CD14-positive monocyte (primary cell): ENCODE results near the gene DCAKD. TPM values are rescaled to one million over a fixed set of nuclear protein-coding genes. Genes with fewer than 3 reads are reported as not detected.

Source experiments
- DNase-seq, 3 donors: peaks; one replicate each; pipeline ENCODE4 v3.0.0-alpha.2; 2011 to 2022
- H2AFZ ChIP-seq: 2 replicates; pipeline ENCODE4 v1.6.0; 2012; ENCODE audit warnings: mild to moderate bottlenecking, low read depth, low read length, inconsistent platforms; ENCODE audit not compliant: insufficient read depth, poor library complexity, severe bottlenecking
- H3K27ac ChIP-seq, 2 donors: 1 replicate in 1 of 2; 2 replicates in 1 of 2; pipeline ENCODE4 v1.5.1; 2012 to 2013; ENCODE audit warnings: low read length in 2 of 2, control low read depth in 1 of 2, inconsistent platforms in 1 of 2, low read depth in 1 of 2, mild to moderate bottlenecking in 1 of 2
- H3K27me3 ChIP-seq, 2 donors: one replicate each; pipeline versions ENCODE4 v1.6.0 to v1.6.1; 2011 to 2013; ENCODE audit warnings: low read length in 2 of 2; ENCODE audit not compliant: control insufficient read depth in 2 of 2, insufficient read depth in 2 of 2
- H3K36me3 ChIP-seq, 2 donors: replicated peaks in 1 of 2; 1 replicate in 1 of 2; 2 replicates in 1 of 2; pipeline versions ENCODE4 v1.5.1 to v1.6.1; 2012 to 2013; ENCODE audit warnings: low read length in 2 of 2, control low read depth in 1 of 2, inconsistent platforms in 1 of 2, mild to moderate bottlenecking in 1 of 2; ENCODE audit not compliant: insufficient read depth in 2 of 2, control insufficient read depth in 1 of 2
- H3K4me1 ChIP-seq, 2 donors: 1 replicate in 1 of 2; 2 replicates in 1 of 2; pipeline versions ENCODE4 v1.5.1 to v1.6.1; 2012 to 2013; ENCODE audit warnings: low read length in 2 of 2, control low read depth in 1 of 2, inconsistent platforms in 1 of 2, mild to moderate bottlenecking in 1 of 2, moderate library complexity in 1 of 2; ENCODE audit not compliant: insufficient read depth in 2 of 2, control insufficient read depth in 1 of 2
- H3K4me2 ChIP-seq: replicated peaks from 2 replicates; pipeline ENCODE3; 2012; ENCODE audit warnings: low read length, moderate library complexity, mild to moderate bottlenecking; ENCODE audit not compliant: poor library complexity, severe bottlenecking; ENCODE audit errors: extremely low read depth
- H3K4me3 ChIP-seq, 3 experiments: fragments of 200-600 bp in 1 of 3; sonication (generic) in 1 of 3; replicated peaks in 1 of 3; 1 replicate in 2 of 3; 2 replicates in 1 of 3; pipeline ENCODE4 v1.5.1; 2011 to 2013; ENCODE audit warnings: low read length in 3 of 3, mild to moderate bottlenecking in 3 of 3, control low read depth in 2 of 3, low read depth in 2 of 3, inconsistent platforms in 1 of 3, moderate library complexity in 1 of 3
- H3K79me2 ChIP-seq: 2 replicates; pipeline ENCODE4 v1.6.0; 2012; ENCODE audit warnings: mild to moderate bottlenecking, control low read depth, inconsistent platforms, low read length, moderate library complexity; ENCODE audit not compliant: insufficient read depth
- H3K9ac ChIP-seq: 2 replicates; pipeline ENCODE4 v1.6.0; 2017; ENCODE audit warnings: low read length, mild to moderate bottlenecking; ENCODE audit not compliant: insufficient read depth, poor library complexity, severe bottlenecking
- H3K9me3 ChIP-seq, 2 donors: replicated peaks in 1 of 2; 1 replicate in 1 of 2; 2 replicates in 1 of 2; pipeline versions ENCODE4 v1.5.1 to v1.6.1; 2012 to 2013; ENCODE audit warnings: low read length in 2 of 2, control low read depth in 1 of 2; ENCODE audit not compliant: control insufficient read depth in 1 of 2, insufficient read depth in 1 of 2
- H4K20me1 ChIP-seq: 2 replicates; pipeline ENCODE4 v1.6.0; 2012; ENCODE audit warnings: mild to moderate bottlenecking, low read length, control low read depth, moderate library complexity; ENCODE audit not compliant: insufficient read depth
- H3K27ac Mint-ChIP-seq, 7 donors: one replicate each; pipeline ENCODE4 v1.8.0; 2020; ENCODE audit warnings: mild to moderate bottlenecking in 7 of 7, mixed read lengths in 7 of 7, moderate library complexity in 6 of 7, inconsistent platforms in 2 of 7
- H3K27me3 Mint-ChIP-seq, 3 donors: one replicate each; pipeline ENCODE4 v1.8.0; 2021 to 2022; ENCODE audit warnings: low read depth in 3 of 3, mild to moderate bottlenecking in 3 of 3, mixed read lengths in 3 of 3, moderate library complexity in 3 of 3, inconsistent platforms in 1 of 3
- H3K36me3 Mint-ChIP-seq, 2 donors: one replicate each; pipeline ENCODE4 v1.8.0; 2020; ENCODE audit warnings: mixed read lengths in 2 of 2, inconsistent platforms in 1 of 2, mild to moderate bottlenecking in 1 of 2
- H3K4me1 Mint-ChIP-seq: one replicate; pipeline ENCODE4 v1.8.0; 2020; ENCODE audit warnings: mild to moderate bottlenecking, mixed read lengths
- H3K4me3 Mint-ChIP-seq, 2 donors: one replicate each; pipeline ENCODE4 v1.8.0; 2020; ENCODE audit warnings: mild to moderate bottlenecking in 2 of 2, mixed read lengths in 2 of 2, moderate library complexity in 1 of 2
- H3K9me3 Mint-ChIP-seq, 7 donors: one replicate each; pipeline ENCODE4 v1.8.0; 2020 to 2022; ENCODE audit warnings: mixed read lengths in 7 of 7, mild to moderate bottlenecking in 6 of 7, moderate library complexity in 6 of 7, inconsistent platforms in 2 of 7
- CTCF ChIP-seq: fragments of 200-600 bp; IDR thresholded peaks from one replicate; pipeline ENCODE4 v1.8.0; 2022; ENCODE audit warnings: antibody characterized with exemption, mild to moderate bottlenecking
- WGBS: methylation state at CpG from one replicate; pipeline ENCODE4 v1.1.5; 2013; ENCODE audit warnings: missing lambda C conversion rate; ENCODE audit not compliant: insufficient coverage; 5-methylcytosine and 5-hydroxymethylcytosine counted together
- intact Hi-C, 2 donors: fragments of 100-400 bp; cut with micrococcal nuclease; formaldehyde crosslinking; loops; one replicate each; pipeline versions ENCODE4 v1.15.0 to v1.15.1; 2023
- polyA minus RNA-seq: library from RNA; depleted of rRNA, polyadenylated mRNA; stranded (reverse); fragments of >200 nt; gene quantifications from 2 replicates; pipeline ENCODE4 v1.2.3, GENCODE V29; 2012
- polyA plus RNA-seq, 3 donors: library from polyadenylated mRNA; depleted of rRNA in 1 of 3; unstranded in 2 of 3; stranded (reverse) in 1 of 3; fragments of 300-500 nt in 2 of 3; fragments of >200 nt in 1 of 3; fragmentation: Illumina TruSeq in 2 of 3; gene quantifications; 1 replicate in 2 of 3; 2 replicates in 1 of 3; pipeline ENCODE4 v1.2.3, GENCODE V29; 2012 to 2021
- total RNA-seq, 12 experiments: library from RNA in 1 of 12; stranded (reverse) in 1 of 12; fragments of 120-200 nt in 1 of 12; gene quantifications; one replicate each; pipeline ENCODE4 v1.2.4 and lab custom pipeline; 2013 to 2026; ENCODE audit warnings: mixed read lengths in 6 of 12, inconsistent platforms in 1 of 12

The DCAKD gene, protein sequence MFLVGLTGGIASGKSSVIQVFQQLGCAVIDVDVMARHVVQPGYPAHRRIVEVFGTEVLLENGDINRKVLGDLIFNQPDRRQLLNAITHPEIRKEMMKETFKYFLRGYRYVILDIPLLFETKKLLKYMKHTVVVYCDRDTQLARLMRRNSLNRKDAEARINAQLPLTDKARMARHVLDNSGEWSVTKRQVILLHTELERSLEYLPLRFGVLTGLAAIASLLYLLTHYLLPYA
- total RNA-seq (2013), result 10.6 TPM
- 1 to 10 TPM; 6.6 to 10.0 (median 8.7) TPM for polyA plus RNA-seq
- polyA minus RNA-seq, result 8.5 and 11.9 TPM in 2 replicates
- 1.4 to 6.8 (median 5.4) reads per million in 11 experiments for total RNA-seq (lab: John Stamatoyannopoulos, UW)

GRCh38 chr17:45051060-45051719 is at the start of gene DCAKD:
DCAKD (minus strand) TSS chr17:45051632; CDS start chr17:45034885, 16,747 bp downstream.
- Histone ChIP-seq H3K79me2 (peaks cover 42% of the 10 kb centered on the region), H3K27ac (peak within 1 kb of the TSS; percentile 43 to 79), H4K20me1 (no peaks in the 10 kb centered on the region), H3K27me3 (no peaks in the 10 kb centered on the region), H3K9me3 (no peaks in the 10 kb centered on the region), H3K4me1 (peaks cover 16 to 21% of the 10 kb centered on the region in 2 donors), H3K9ac (peak within 1 kb of the TSS; percentile 56), H3K36me3 (no peaks in the 10 kb centered on the region), H2AFZ (peak within 1 kb of the TSS; percentile 81), H3K4me3 (peak within 1 kb of the TSS; percentile 59 to 83 (median 81)), H3K4me2 (peak within 1 kb of the TSS; percentile 91)
- Mint-ChIP-seq H3K27me3 (peaks cover 0 to 2% (median 0%) of the 10 kb centered on the region in 3 donors), H3K9me3 (no peaks in the 10 kb centered on the region), H3K4me1 (peaks cover 25% of the 10 kb centered on the region), H3K36me3 (peaks cover 4% of the 10 kb centered on the region in 2 donors), H3K4me3 (peak within 1 kb of the TSS; percentile 77 to 88), H3K27ac (peak within 1 kb of the TSS; percentile 83 to 91 (median 90))
- DNase-seq, result peak; percentile 89 to 91 (median 90)
- under 1% methylated on average over 39 of the region's 56 CpGs for WGBS
- intact Hi-C loops, result loop anchor here in 1 of 2 donors (10.0 kb wide), 1 partner anchor 156 kb away; the partner anchor contains the start of gene EFTUD2
- no peak for TF ChIP-seq CTCF

GRCh38 chr17:45098869-45099616 is 47.6 kb upstream of the DCAKD start:
- Mint-ChIP-seq H3K4me1 (no peaks in the 10 kb centered on the region), H3K9me3 (no peaks in the 10 kb centered on the region), H3K27me3 (peaks cover 0 to 2% (median 2%) of the 10 kb centered on the region in 3 donors), H3K27ac (peak overlapping the region in 4 of 7 donors; percentile 15 to 69 (median 58)), H3K36me3 (peaks cover 80 to 97% of the 10 kb centered on the region in 2 donors), H3K4me3 (no peak overlapping the region)
- Histone ChIP-seq H3K4me3 (no peak overlapping the region), H2AFZ (no peak overlapping the region), H3K27me3 (no peaks in the 10 kb centered on the region), H3K36me3 (peaks cover 81 to 94% of the 10 kb centered on the region in 2 donors), H4K20me1 (peaks cover 39% of the 10 kb centered on the region), H3K4me2 (no peak overlapping the region), H3K9ac (no peak overlapping the region), H3K27ac (no peak overlapping the region), H3K9me3 (no peaks in the 10 kb centered on the region), H3K79me2 (no peaks in the 10 kb centered on the region), H3K4me1 (no peaks in the 10 kb centered on the region)
- peak; percentile 89 for TF ChIP-seq CTCF
- intact Hi-C loops, result loop anchor here (2.0 to 10.0 kb wide), 3 partner anchors 33 to 180 kb away; partner anchors contain the start of gene PLCD3 (in 2 of the 2)
- WGBS, result 71% methylated on average over 8 of the region's 9 CpGs
- DNase-seq, result peak; percentile 51 to 69 (median 69)
